HepG2 (cell line): Measurements from ENCODE around the gene CAMK4.

ENCODE experiments used
- CHD4 ChIP-seq: fragments of 200-600 bp; sonication (generic); IDR thresholded peaks from 2 replicates; pipeline ENCODE4 v1.7.0; 2017; ENCODE audit warnings: mild to moderate bottlenecking, low read length, borderline replicate concordance
- HES4 ChIP-seq: sonication (generic); formaldehyde crosslinking; IDR thresholded peaks from 2 replicates; pipeline ENCODE4 v1.9.0; 2021; ENCODE audit warnings: mild to moderate bottlenecking, missing genetic modification reagents, borderline replicate concordance
- MED1 ChIP-seq: sonication (generic); formaldehyde crosslinking; IDR thresholded peaks from 2 replicates; pipeline ENCODE4 v1.4.0; 2020; ENCODE audit warnings: missing genetic modification reagents
- NR2F1 ChIP-seq, 2 experiments: fragments of 450-650 bp in 1 of 2; formaldehyde crosslinking in 1 of 2; IDR thresholded peaks; 2 replicates each; pipeline versions ENCODE4 v1.5.0 to v1.6.1; 2016 to 2020; ENCODE audit warnings: mild to moderate bottlenecking in 1 of 2, missing compliant biosample characterization in 1 of 2, missing genetic modification reagents in 1 of 2, moderate library complexity in 1 of 2
- PCBP1 ChIP-seq: fragments of 200-400 bp; formaldehyde crosslinking; IDR thresholded peaks from 2 replicates; pipeline ENCODE4 v1.6.1; 2017; ENCODE audit warnings: mild to moderate bottlenecking, low read depth, low read length, borderline replicate concordance
- SMARCC2 ChIP-seq: fragments of 450-650 bp; IDR thresholded peaks from 2 replicates; pipeline ENCODE4 v1.6.1; 2017; ENCODE audit warnings: antibody characterized with exemption, mild to moderate bottlenecking
- SP140L ChIP-seq: sonication (generic); formaldehyde crosslinking; IDR thresholded peaks from 2 replicates; pipeline ENCODE4 v1.4.0; 2020; ENCODE audit warnings: missing genetic modification reagents, borderline replicate concordance
- ZC3H4 ChIP-seq: sonication (generic); formaldehyde crosslinking; IDR thresholded peaks from 2 replicates; pipeline ENCODE4 v1.4.0; 2020; ENCODE audit warnings: missing genetic modification reagents, borderline replicate concordance
- ZFP41 ChIP-seq: sonication (generic); formaldehyde crosslinking; IDR thresholded peaks from 2 replicates; pipeline ENCODE4 v1.4.0; 2020; ENCODE audit warnings: mild to moderate bottlenecking, missing genetic modification reagents, borderline replicate concordance

DNA sequence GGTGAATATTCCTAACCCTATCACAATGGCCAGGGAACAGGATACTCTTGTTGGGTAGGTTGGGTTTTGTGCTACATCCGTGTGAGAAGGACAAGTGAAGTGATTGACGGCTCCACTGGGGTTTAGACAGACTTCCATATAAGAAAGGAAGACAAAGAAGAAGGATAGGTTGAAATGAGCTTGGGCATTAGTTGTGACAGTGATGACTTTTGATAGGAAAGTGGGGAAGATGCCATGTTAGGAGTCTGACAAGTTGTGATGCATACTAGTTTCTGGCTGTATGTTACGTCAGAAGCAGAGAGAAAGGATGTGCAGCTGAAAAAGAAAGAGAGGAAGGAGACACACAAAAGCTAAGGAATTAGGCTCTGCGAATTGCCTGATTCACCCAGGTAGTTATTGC is 150.2 kb downstream of the CAMK4 start:
- TF ChIP-seq NR2F1 (CRISPR knock-in tag; IDR thresholded peaks at IDR 0.05): no peak
- no peak for TF ChIP-seq CHD4
- no peak for TF ChIP-seq ZC3H4
- TF ChIP-seq SMARCC2: no peak
- TF ChIP-seq ZFP41: no peak
- TF ChIP-seq PCBP1: no peak
- TF ChIP-seq SP140L (CRISPR knock-in tag): no peak
- no peak for TF ChIP-seq MED1
- no peak for TF ChIP-seq HES4
